H4 (cell line): ENCODE data around the gene CDYL. TPM values are rescaled to one million over a fixed set of nuclear protein-coding genes. Genes with fewer than 3 reads are reported as not detected.

Experiments
- DNase-seq: peaks from one replicate; pipeline ENCODE4 v3.0.0-alpha.2; 2015; ENCODE audit warnings: low spot score
- total RNA-seq: library from RNA; depleted of rRNA; stranded (reverse); fragments of >200 nt; shearing (Covaris generic); gene quantifications from 2 replicates; pipeline ENCODE4 v1.2.3, GENCODE V29; 2014; rRNA removed

CDYL gene, protein sequence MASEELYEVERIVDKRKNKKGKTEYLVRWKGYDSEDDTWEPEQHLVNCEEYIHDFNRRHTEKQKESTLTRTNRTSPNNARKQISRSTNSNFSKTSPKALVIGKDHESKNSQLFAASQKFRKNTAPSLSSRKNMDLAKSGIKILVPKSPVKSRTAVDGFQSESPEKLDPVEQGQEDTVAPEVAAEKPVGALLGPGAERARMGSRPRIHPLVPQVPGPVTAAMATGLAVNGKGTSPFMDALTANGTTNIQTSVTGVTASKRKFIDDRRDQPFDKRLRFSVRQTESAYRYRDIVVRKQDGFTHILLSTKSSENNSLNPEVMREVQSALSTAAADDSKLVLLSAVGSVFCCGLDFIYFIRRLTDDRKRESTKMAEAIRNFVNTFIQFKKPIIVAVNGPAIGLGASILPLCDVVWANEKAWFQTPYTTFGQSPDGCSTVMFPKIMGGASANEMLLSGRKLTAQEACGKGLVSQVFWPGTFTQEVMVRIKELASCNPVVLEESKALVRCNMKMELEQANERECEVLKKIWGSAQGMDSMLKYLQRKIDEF
- total RNA-seq, result 16.0 and 25.0 TPM in 2 replicates

DNA sequence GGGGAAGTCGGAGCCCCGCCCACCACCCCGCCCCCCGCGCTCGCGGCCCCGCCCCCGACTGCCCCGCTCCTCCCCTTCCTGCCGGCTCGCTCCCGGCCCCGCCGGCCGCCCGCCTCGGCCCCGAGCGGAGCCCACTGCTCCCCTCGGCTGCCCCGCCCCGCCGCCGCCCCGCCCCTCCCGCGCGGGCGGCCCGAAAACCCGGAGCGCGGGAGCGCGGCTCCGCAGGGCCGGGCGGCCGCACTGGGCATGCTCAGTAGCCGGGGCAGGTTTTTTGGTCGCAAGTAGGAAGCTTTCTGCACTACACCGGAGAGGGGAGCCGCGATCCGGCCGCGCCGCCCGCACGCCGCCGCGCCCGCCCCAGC lies at the start of gene CDYL:
Gene CDYL, plus strand, starts transcription at position 274 of the 362 bp plus-strand sequence. CDS start 380 bp downstream, outside the sequence.
- DNase-seq, result peak; percentile 63

DNA sequence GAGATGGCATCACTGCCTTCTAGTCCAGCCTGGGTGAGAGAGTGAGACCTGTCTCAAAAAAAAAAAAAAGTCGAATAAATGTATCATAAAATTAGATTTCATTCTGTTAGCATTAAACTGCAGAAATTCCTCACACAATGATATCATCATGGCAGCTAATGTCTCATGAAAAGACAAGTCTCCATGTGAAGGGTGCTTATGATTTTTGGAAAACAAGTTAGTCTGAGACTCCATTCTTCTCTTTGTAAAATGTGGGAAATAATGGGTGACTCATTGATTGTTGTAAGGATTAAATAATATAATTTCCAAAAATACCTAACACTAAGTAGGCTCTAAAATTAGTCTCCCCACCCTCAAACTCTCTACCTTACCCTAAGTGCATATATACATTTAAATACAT lies 49.6 kb upstream of the CDYL start:
- no peak for DNase-seq

DNA sequence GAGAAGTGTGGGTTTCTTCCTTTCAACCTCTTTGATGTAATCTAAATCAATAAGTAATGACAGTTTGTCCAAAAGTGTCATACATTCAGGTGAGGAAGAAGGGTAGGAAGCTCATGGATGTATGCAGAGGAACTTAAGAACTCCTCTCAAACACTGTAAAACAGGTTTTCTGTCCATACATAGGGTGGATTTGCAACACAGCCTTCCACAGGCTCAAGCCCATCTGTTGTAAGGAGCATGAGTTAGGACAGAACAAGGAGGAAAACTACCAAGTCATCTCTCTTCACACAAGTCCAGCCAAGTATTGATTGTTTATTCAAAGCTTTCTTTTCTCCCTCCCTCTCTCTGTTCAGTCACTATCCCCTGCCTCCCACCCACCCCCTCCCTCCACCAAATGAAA lies 49.0 kb upstream of the CDYL start:
- no peak for DNase-seq

DNA sequence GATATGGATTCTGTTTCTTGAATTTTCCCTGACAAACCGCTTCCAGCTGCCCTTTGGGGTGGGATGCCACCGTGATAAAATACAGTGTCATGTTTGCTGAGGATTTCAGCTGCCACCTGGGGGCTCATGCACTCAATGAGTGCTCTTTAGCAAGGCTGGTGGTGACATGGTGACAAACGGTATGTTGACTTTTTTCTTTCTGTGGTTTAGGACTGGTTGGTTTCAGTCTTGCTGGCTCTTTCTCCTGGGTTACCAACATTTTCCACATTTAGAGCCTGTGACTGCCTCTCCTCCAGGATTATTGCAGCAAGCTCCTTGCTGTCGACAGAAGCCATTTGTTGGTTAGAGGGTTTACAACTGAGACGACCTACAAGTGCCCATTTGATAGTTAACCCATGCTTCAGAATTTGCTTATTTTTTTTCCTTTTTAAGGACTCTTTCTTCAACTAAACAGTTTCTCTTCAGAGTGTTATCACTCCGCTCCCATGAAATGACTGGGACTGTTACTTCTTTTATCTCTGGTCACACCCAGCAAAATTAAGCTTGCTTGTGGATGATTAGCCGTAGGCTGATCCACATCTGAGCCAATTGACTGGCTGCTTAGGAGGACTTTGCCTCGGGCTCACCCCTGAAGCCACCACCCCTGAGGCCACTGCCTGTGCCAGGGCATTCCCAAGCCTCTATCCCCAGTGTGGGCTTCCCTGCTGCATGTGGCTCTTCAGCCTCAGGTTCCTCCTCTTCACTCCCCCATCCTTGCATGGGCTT lies 48.4 kb upstream of the CDYL start:
- DNase-seq, result peak; percentile 89

DNA sequence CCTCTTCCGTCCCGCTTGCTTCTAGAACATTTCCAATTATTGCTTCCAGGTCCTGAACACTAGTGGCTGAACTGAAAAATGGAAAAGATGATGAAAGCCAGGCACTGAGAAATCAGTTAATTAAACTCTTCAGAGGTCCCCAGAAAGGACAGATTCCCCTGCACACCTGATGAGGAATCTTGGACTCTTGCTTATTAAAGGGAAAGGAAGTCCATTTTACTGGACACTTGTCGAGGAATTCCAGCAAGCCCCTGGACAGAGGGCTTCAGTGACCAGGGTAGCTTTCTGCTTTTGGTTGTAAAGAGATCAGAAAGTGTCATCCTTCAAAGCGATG lies 47.8 kb upstream of the CDYL start:
- no peak for DNase-seq

DNA sequence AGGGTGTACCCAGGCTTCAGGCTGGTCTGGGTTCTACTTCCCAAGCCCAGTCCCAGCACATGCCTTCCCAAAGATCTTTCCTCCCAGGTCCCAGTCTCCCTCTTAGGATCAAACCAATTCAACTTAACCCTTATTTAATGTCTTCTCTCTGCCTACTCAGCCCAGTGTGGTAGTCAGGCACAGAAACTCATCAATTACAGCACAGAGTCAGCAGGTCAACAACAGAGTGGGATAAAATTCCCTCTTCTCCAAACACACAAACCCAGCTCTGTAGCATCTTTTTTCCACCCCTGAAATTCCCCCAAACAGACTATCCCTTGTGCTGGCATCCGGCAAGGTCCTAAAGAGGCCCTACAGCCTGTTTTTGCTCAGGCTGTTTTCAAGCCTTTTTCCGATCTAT lies 47.3 kb upstream of the CDYL start:
- DNase-seq, result no peak

DNA sequence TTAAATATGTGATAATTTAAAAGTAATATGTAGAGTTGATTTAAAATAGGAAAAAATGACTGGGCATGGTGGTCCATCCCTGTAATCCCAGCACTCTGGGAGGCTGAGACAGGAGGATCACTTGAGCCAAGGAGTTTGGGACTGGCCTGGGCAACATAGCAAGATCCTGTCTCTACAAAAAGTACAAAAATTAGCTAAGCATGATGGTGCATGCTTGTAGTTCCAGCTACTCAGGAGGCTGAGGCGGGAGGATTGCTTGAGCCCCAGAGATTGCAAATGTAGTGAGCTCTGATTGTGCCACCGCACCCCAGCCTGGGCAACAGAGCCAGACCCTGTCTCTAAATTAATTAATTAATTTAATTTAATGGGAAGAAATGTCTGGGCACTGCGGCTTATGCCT lies 44.2 kb upstream of the CDYL start:
- no peak for DNase-seq

DNA sequence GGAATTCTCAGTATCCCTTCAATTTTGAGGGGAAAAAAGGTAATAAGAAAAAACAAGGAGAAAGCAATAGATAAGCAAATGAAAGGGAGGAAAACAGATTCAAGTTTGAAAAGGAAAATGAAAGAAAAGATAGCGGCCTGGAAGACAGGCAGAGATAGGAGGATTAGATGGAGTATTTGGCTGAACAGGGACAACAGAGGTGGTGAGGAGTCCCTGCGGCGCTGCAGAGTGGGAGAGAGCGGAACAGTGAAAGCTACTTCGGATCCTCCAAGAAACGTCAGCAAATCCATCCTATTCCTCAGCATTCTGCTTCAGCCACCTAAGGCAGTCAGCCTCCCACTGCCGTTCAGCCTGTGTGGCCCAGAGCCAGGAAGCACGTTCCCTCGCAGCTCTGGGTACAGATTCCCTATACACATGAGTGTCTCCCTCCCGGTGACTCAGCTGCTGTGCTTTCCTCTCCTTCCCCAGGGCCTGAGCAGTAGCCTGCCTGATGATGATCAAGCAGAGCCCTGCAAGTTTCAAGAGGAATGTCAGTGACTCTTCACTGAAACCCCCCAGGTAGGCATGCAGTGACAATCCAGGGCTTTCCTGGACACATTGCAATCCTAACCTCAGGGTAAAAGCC lies 43.4 kb upstream of the CDYL start:
- DNase-seq, result peak; percentile 88

DNA sequence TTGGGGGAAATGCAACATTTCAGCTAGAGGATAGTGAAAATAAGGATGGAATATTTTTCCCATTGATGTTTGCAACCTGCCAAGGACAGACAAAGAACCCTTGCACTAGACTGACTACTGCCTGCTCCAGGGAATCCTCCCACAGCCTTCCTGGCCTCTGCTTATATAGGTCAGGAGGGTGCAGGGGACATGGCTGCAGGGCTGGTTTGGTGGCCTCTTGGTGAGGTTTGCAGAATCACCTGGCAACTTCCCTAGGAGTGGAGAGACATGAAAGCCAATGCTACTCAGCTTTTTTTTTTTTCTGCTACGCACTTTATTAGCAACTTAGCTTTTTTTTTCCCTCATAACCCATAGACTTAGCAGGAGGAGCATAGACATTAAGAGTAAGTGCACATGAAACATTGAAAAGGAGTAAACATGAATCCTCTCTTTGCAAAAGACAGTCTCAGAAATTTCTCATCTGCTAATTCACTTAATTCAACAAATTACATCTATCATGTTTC lies 39.8 kb upstream of the CDYL start:
- DNase-seq, result no peak

DNA sequence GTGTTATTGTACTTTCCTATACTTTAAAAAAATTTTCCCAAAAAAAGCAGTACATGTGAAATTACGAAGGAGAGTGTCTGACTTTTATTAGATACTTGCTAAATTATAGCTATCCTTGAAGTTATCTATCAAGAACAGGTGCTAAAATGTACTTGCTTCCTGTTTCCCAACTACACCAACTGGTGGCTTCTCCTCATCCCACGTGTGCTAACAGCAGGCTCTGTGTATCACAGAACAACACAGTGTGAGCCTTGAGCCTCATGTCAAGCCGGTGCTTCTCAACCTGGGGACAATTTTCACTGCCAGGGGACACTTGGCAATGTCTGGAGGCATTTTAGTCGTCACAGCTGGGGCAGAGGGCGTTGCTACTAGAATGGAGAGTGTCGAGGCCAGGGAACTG lies 36.2 kb upstream of the CDYL start:
- no peak for DNase-seq

DNA sequence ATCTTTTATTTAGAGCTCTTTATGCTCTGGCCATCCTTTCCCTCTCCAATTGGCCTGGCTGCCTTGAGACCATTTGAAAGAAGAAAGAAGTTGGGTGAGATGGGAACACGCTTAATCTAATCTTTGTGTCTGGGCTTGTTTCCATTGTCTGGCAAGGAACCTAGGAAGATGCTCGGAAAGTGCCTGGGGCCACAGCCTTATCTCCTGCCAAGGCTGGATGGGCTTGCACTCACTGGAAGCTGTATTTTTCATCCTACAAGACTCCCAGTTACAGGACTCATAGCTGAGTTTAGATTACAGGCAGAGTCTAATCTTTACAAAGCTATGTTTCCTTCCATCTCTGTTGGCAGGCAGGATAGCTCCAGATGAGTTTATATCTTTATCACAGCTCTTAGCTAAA lies 33.1 kb upstream of the CDYL start:
- no peak for DNase-seq

DNA sequence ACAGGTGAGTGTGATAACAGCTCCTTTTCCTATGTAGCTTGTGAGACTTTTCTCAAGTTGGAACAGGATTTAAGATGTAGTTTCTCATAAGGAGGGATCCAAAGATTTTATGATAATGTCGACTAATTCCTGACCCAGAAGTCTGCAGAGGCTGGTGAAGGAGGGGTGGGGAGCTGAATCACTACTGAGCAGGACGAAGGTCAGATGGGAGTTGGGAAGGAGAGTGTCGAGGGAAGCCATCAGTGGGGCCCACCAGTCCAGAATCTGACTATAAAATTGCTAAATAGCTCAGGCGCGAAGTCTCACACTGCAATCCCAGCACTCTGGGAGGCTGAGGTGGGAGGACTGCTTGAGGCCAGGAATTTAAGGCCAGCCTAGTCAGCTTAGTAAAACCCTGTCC lies 32.3 kb upstream of the CDYL start:
- no peak for DNase-seq

DNA sequence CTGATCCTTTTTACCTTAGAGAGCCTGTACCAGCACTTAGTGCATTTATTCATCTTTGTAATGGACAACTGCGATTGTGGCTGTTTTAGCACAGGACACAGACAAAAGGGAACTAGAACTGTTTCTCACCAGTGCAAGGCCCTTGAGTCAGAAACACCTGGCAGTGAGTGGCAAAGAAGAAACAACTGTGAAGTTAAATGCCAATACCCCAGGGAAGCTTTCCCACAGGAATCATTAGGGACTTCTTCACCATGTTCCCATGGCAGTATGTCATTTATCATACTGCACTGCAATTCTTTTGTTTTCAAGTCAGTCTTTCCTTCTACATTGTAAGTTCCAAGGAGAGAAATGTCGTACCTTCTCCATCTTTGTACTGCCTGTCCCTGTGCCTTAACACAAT lies 28.6 kb upstream of the CDYL start:
- DNase-seq, result no peak

DNA sequence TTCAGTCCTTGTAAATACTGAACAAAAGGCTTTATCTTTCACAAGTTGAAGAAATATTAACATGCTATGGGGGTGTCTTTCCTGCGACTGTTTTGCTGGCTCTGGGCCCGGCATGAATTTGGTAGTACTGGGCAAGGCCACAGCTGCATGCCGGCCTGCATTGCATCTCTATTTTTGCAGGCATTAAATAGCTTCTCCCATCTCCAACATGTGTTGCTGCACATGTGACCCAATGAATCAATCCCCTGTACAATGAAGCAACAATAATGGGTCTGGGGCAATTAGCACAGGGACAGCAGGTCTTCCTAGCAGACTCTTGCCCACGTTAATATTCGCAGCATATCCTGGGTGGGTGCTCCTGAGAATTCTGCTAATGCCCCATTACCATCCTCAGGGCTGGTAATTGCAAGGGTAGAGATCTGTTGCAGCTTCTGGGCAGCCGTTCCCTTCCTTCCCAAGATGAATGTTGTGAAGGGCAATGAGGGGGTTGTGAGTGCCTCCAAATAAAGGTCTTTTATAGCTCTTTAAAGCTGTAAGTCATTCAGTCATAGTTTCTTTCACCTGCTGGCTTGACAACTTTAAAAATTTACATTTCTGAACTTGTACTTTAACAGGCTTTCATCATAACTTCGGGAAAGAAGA lies 24.3 kb upstream of the CDYL start:
- DNase-seq, result no peak

DNA sequence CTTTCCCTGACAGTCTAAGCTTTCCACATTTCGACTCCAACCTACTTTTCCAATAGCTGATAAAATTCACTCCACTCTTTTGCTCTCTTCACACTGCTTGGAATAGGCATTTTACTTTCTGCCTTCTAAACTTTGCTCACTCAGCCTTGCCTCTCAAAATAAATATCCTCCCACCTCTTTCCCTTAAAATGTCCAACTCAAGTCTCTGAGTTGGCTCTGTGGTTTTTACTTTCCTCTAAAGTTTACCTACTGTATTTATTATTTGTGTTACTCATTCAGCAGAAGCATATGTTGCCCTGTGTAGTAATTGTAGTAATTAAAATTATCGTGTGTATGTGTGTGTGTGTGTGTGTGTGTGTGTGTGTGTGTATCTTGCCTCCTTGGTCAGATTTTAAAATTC lies 20.0 kb upstream of the CDYL start:
- peak; percentile 27 for DNase-seq

DNA sequence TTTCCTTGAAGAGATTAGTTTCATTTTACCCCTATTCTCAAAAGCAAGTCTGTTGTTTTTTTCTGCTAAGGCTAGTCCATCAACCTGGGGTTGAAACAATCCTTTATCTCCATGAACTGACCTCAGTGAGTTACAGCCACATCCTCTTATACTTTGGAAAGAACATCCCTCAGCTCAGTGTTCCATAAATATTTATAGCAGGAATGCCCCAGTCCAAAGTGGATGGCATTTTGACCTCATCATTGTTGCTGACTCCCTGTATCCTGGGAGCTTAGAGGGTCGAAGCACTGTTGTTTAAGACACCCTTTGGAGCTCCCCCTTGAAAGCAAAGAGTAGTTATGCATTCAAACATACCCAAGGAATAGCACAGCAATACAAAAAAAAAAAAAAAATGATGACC lies 16.2 kb upstream of the CDYL start:
- DNase-seq, result no peak

DNA sequence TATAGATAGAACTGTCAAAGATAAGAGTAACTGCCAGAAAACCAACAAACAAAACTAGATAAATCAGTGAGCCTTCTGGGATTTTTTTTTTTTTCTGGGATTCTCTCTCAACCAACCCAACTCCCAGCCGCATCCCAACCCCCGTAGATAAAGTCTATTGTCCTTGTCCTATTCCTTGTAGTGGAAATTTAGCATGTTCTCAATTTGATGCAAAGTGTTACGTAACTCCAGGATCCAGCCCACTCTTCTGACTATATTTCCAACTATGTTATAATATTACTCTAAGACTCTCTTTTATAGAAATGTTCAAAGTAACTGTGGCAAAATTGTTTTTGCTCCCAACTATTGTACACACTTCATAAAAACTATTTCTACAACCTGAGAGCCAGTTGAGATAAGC lies 15.4 kb upstream of the CDYL start:
- no peak for DNase-seq

DNA sequence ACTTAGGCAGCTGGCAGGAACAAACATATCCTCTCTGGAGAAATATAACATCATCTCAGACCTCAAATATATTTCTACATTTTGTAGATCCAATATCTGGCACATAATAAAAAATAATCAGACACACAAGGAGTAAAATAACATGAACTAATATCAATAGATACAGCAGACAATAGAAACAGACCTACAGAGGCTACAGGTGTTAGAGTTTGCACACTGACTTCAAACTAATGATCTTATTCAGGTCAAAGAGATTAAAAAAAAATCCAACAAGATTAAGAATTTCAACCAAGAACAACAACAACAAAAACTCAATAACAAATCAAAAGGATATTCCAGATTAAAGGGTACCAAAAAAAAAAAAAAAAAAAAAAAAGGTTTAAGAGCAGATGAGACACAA lies 13.9 kb upstream of the CDYL start:
- DNase-seq, result no peak

DNA sequence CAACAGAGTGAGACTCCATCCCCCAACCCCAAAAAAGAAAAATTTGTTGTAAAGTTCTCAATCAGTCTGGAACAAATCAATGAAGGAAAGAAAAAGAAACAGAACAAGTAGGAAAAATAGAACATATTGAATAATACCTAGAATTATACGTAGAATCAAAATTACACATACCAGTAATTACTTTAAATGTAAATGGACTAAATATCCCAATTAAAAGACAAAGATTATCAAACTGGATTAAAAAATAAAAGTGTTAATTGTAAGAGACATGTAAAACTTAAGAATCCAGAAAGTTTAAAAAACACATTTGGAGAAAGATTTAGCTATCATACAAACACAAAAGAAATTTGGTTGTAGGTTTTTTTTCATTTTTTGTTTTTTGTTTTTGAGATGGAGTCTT lies 12.3 kb upstream of the CDYL start:
- no peak for DNase-seq

DNA sequence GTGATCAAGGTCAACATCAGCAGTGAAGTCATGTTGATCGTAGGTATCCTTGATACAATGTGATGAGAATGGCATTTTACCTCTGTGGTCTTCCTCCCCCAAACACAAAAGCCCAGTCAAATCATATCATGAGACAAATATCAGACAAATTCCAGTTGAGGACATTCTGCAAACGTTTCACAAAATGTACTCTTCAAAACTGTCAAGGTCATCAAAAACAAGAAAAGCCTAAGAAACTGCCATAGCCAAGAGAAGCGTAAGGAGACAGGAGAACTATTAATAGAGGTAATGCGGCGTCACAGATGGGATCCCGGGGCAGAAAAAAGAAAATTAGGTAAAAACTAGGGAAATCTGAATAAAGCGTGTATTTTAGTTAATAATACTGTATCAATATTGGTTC lies 7.4 kb upstream of the CDYL start:
- DNase-seq, result no peak

DNA sequence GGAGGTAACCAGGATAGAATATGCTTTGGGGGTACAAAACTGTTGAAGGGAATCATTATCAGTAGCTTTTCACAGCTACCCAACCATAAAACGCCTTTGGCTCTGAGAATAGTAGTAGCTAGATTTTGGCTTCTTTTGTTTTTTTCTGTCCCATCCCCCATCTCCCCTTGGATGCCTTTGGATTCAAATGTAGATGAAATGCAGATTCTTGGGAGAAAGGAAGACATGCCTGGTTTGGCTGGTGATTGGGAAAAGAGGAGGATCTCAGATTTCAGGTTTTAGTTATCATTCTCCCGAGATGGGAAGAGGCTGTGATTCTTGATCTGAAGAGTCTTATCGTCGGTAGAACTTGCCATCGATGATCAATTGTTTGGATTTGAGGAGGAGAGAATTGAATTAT lies 3.5 kb upstream of the CDYL start:
- no peak for DNase-seq

DNA sequence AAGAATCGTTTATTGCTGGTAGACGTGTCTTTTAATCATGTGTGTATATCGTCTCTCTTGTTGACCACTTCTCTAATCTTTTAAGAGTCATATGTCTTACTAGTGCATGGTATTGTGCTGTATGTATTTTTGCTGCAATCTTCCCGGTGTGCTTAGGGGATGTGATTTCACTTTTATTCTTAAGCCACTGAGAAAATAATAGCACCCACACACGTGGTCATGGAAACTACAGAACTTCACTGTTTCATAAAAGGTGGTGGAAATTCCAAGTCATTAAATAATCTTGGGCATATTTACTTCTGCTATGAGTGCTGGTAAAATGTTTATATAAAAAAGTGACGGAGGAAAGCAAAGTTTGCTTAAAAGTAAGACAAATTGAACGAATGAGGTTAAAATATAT lies 3.0 kb upstream of the CDYL start:
- no peak for DNase-seq
